Stomach smooth muscle (tissue), 2 donors: Measurements from ENCODE around the gene LMNTD2.

Experiments
- H3K27ac ChIP-seq: one replicate; pipeline ENCODE4 v1.7.0; 2013; ENCODE audit warnings: mild to moderate bottlenecking, low read length, inconsistent platforms
- H3K27me3 ChIP-seq, 2 donors: one replicate each; pipeline ENCODE4 v1.7.0; 2013; ENCODE audit warnings: low read length in 2 of 2; ENCODE audit not compliant: insufficient read depth in 2 of 2, control insufficient read depth in 1 of 2
- H3K36me3 ChIP-seq, 2 donors: one replicate each; pipeline ENCODE4 v1.7.0; 2013; ENCODE audit warnings: low read length in 2 of 2; ENCODE audit not compliant: control insufficient read depth in 2 of 2, insufficient read depth in 2 of 2
- H3K4me1 ChIP-seq: one replicate; pipeline ENCODE4 v1.7.0; 2013; ENCODE audit warnings: low read length; ENCODE audit not compliant: control insufficient read depth, insufficient read depth
- H3K4me3 ChIP-seq, 2 donors: one replicate each; pipeline ENCODE4 v1.7.0; 2013; ENCODE audit warnings: low read length in 2 of 2
- H3K9ac ChIP-seq, 2 donors: one replicate each; pipeline ENCODE4 v1.7.0; 2013; ENCODE audit warnings: low read length in 2 of 2, mild to moderate bottlenecking in 1 of 2
- H3K9me3 ChIP-seq, 2 donors: one replicate each; pipeline ENCODE4 v1.7.0; 2013; ENCODE audit warnings: low read length in 2 of 2; ENCODE audit not compliant: control insufficient read depth in 2 of 2
- donor health status: healthy.
- donor health status: Pancreatic carcinoma.

Gene LMNTD2

GRCh38 chr11:550746-551085 lies 9.8 kb downstream of the LMNTD2 start:
- Histone ChIP-seq H3K9me3 (no peaks in the 10 kb centered on the region), H3K27ac (no peak overlapping the region), H3K36me3 (no peaks in the 10 kb centered on the region), H3K27me3 (peaks cover 31 to 33% of the 10 kb centered on the region in 2 donors), H3K4me3 (no peak overlapping the region), H3K4me1 (peaks cover 9% of the 10 kb centered on the region), H3K9ac (no peak overlapping the region)

- Histone ChIP-seq H3K27ac (no peak overlapping the region), H3K27me3 (peaks cover 28 to 30% of the 10 kb centered on the region in 2 donors), H3K4me1 (peaks cover 7% of the 10 kb centered on the region), H3K9me3 (no peaks in the 10 kb centered on the region), H3K9ac (no peak overlapping the region), H3K36me3 (no peaks in the 10 kb centered on the region), H3K4me3 (no peak overlapping the region)
Observed at GRCh38 chr11:550021-550745, 10.4 kb downstream of the LMNTD2 start.

- no peaks in the 10 kb centered on the region for H3K36me3 ChIP-seq
- no peak overlapping the region for H3K9ac ChIP-seq
- H3K27me3 ChIP-seq = peaks cover 21 to 22% of the 10 kb centered on the region in 2 donors
- no peak overlapping the region for H3K27ac ChIP-seq
- no peaks in the 10 kb centered on the region for H3K9me3 ChIP-seq
- H3K4me3 ChIP-seq = no peak overlapping the region
- no peaks in the 10 kb centered on the region for H3K4me1 ChIP-seq
Observed at GRCh38 chr11:548700-549603, 11.6 kb downstream of the LMNTD2 start.

GRCh38 chr11:545171-545570 lies 15.4 kb downstream of the LMNTD2 start:
- Histone ChIP-seq H3K27me3 (peaks cover under 1 to 5% of the 10 kb centered on the region in 2 donors), H3K36me3 (no peaks in the 10 kb centered on the region), H3K9ac (no peak overlapping the region), H3K4me1 (no peaks in the 10 kb centered on the region), H3K9me3 (no peaks in the 10 kb centered on the region), H3K4me3 (no peak overlapping the region), H3K27ac (no peak overlapping the region)

GRCh38 chr11:544817-545166 lies 15.7 kb downstream of the LMNTD2 start:
- no peaks in the 10 kb centered on the region for H3K4me1 ChIP-seq
- no peaks in the 10 kb centered on the region for H3K36me3 ChIP-seq
- H3K4me3 ChIP-seq = no peak overlapping the region

GRCh38 chr11:541433-541885 lies 19.1 kb downstream of the LMNTD2 start:
- Histone ChIP-seq H3K4me3 (no peak overlapping the region), H3K27me3 (peaks cover 2 to 34% of the 10 kb centered on the region in 2 donors), H3K4me1 (peaks cover 11% of the 10 kb centered on the region), H3K36me3 (no peaks in the 10 kb centered on the region), H3K9me3 (no peaks in the 10 kb centered on the region), H3K9ac (no peak overlapping the region), H3K27ac (no peak overlapping the region)

More at GRCh38 chr11:544817-545166, 15.7 kb downstream of the LMNTD2 start:
- Histone ChIP-seq H3K27me3 (peaks cover 0 to 9% of the 10 kb centered on the region in 2 donors), H3K27ac (no peak overlapping the region), H3K9me3 (no peaks in the 10 kb centered on the region), H3K9ac (no peak overlapping the region)

- no peak overlapping the region for H3K4me3 ChIP-seq
- H3K4me1 ChIP-seq = peaks cover 16% of the 10 kb centered on the region
- no peaks in the 10 kb centered on the region for H3K36me3 ChIP-seq
- H3K27ac ChIP-seq = no peak overlapping the region
- H3K27me3 ChIP-seq = peaks cover 2 to 38% of the 10 kb centered on the region in 2 donors
- H3K9me3 ChIP-seq = no peaks in the 10 kb centered on the region
- H3K9ac ChIP-seq = no peak overlapping the region
Observed at GRCh38 chr11:540583-541432, 19.7 kb downstream of the LMNTD2 start.

- Histone ChIP-seq H3K4me3 (no peak overlapping the region), H3K4me1 (peaks cover 16% of the 10 kb centered on the region), H3K9ac (no peak overlapping the region), H3K27me3 (peaks cover 2 to 38% of the 10 kb centered on the region in 2 donors), H3K36me3 (no peaks in the 10 kb centered on the region), H3K9me3 (no peaks in the 10 kb centered on the region), H3K27ac (no peak overlapping the region)
Observed at GRCh38 chr11:539971-540481, 20.5 kb downstream of the LMNTD2 start.

GRCh38 chr11:538431-539051 lies 22.0 kb downstream of the LMNTD2 start:
- Histone ChIP-seq H3K9me3 (no peaks in the 10 kb centered on the region), H3K4me3 (no peak overlapping the region), H3K9ac (no peak overlapping the region), H3K4me1 (peaks cover 28% of the 10 kb centered on the region), H3K27me3 (peaks cover 2 to 35% of the 10 kb centered on the region in 2 donors), H3K36me3 (peaks cover 0 to 1% of the 10 kb centered on the region in 2 donors), H3K27ac (no peak overlapping the region)
